ENCODE results near the gene KLHDC3. TPM values are rescaled to one million over a fixed set of nuclear protein-coding genes. Genes with fewer than 3 reads are reported as not detected.

Gene KLHDC3
- total and polyA plus RNA-seq, 2 experiments from 2014 or later = 90.5 to 99.5 TPM

- Histone ChIP-seq H3K79me2 (peaks cover 51% of the 10 kb centered on the region), H3K27me3 (no peaks in the 10 kb centered on the region), H4K20me1 (ENCODE audit: insufficient read depth, poor library complexity, severe bottlenecking) (peaks cover 3% of the 10 kb centered on the region), H3K9me3 (ENCODE audit: low read depth) (no peaks in the 10 kb centered on the region), H3K4me2 (peak overlapping the region; percentile 95), H3K27ac (peak overlapping the region; percentile 51), H3K4me3 (peak overlapping the region; percentile 29), H3K36me3 (replicated peaks; ENCODE audit: insufficient read depth, low read depth) (no peaks in the 10 kb centered on the region), H2AFZ (peak overlapping the region; percentile 49), H3K9me2 (replicated peaks; ENCODE audit: insufficient read depth) (no peaks in the 10 kb centered on the region), H3K4me1 (ENCODE audit: insufficient read depth) (peaks cover 8% of the 10 kb centered on the region)
- TF ChIP-seq EZH2phosphoT487 (IDR thresholded peaks at IDR 0.05; ENCODE audit: low read depth, severe bottlenecking, unreplicated experiment) = no peak
- TF ChIP-seq, protein P1, sequence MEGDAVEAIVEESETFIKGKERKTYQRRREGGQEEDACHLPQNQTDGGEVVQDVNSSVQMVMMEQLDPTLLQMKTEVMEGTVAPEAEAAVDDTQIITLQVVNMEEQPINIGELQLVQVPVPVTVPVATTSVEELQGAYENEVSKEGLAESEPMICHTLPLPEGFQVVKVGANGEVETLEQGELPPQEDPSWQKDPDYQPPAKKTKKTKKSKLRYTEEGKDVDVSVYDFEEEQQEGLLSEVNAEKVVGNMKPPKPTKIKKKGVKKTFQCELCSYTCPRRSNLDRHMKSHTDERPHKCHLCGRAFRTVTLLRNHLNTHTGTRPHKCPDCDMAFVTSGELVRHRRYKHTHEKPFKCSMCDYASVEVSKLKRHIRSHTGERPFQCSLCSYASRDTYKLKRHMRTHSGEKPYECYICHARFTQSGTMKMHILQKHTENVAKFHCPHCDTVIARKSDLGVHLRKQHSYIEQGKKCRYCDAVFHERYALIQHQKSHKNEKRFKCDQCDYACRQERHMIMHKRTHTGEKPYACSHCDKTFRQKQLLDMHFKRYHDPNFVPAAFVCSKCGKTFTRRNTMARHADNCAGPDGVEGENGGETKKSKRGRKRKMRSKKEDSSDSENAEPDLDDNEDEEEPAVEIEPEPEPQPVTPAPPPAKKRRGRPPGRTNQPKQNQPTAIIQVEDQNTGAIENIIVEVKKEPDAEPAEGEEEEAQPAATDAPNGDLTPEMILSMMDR (IDR thresholded peaks at IDR 0.05; ENCODE audit: poor library complexity) = no peak
- WGBS (ENCODE audit: low lambda C conversion rate, missing lambda C conversion rate) = 6% methylated on average over 15 of the region's 25 CpGs
- DNase-seq (ENCODE audit: low spot score) = no peak
Observed at GRCh38 chr6:43013097-43013842, 779 bp upstream of the KLHDC3 start.

- Histone ChIP-seq H3K9me2 (replicated peaks; ENCODE audit: insufficient read depth) (no peaks in the 10 kb centered on the region), H4K20me1 (ENCODE audit: insufficient read depth, poor library complexity, severe bottlenecking) (peaks cover 3% of the 10 kb centered on the region), H3K79me2 (peaks cover 54% of the 10 kb centered on the region), H3K36me3 (replicated peaks; ENCODE audit: insufficient read depth, low read depth) (no peaks in the 10 kb centered on the region), H2AFZ (peak overlapping the region; percentile 13), H3K4me2 (peak overlapping the region; percentile 77), H3K27ac (peak overlapping the region; percentile 59), H3K4me3 (peak overlapping the region; percentile 44), H3K4me1 (ENCODE audit: insufficient read depth) (peaks cover 8% of the 10 kb centered on the region), H3K27me3 (no peaks in the 10 kb centered on the region), H3K9me3 (ENCODE audit: low read depth) (no peaks in the 10 kb centered on the region)
- peak; percentile 38 for DNase-seq (ENCODE audit: low spot score)
- TF ChIP-seq EZH2phosphoT487 (IDR thresholded peaks at IDR 0.05; ENCODE audit: low read depth, severe bottlenecking, unreplicated experiment) (no peak), EZH2 (IDR thresholded peaks at IDR 0.05; ENCODE audit: borderline replicate concordance) (no peak)
- TF ChIP-seq, protein P1 (IDR thresholded peaks at IDR 0.05; ENCODE audit: poor library complexity) = no peak
- 7% methylated on average over 7 of the region's 7 CpGs for WGBS (ENCODE audit: low lambda C conversion rate, missing lambda C conversion rate)
Observed at GRCh38 chr6:43014434-43014909, 423 bp downstream of the KLHDC3 start.

GRCh38 chr6:43016176-43016942, 2.3 kb downstream of the KLHDC3 start:
- Histone ChIP-seq H3K36me3 (replicated peaks; ENCODE audit: insufficient read depth, low read depth) (no peaks in the 10 kb centered on the region), H3K9me3 (ENCODE audit: low read depth) (no peaks in the 10 kb centered on the region), H3K27me3 (no peaks in the 10 kb centered on the region), H3K4me3 (no peak overlapping the region), H3K4me2 (peak overlapping the region; percentile 33), H3K9me2 (replicated peaks; ENCODE audit: insufficient read depth) (no peaks in the 10 kb centered on the region), H2AFZ (no peak overlapping the region), H4K20me1 (ENCODE audit: insufficient read depth, poor library complexity, severe bottlenecking) (peaks cover 3% of the 10 kb centered on the region), H3K27ac (no peak overlapping the region), H3K79me2 (peaks cover 54% of the 10 kb centered on the region), H3K4me1 (ENCODE audit: insufficient read depth) (peaks cover 15% of the 10 kb centered on the region)
- WGBS (ENCODE audit: low lambda C conversion rate, missing lambda C conversion rate) = 96% methylated on average over 7 of the region's 7 CpGs
- no peak for TF ChIP-seq EZH2phosphoT487 (IDR thresholded peaks at IDR 0.05; ENCODE audit: low read depth, severe bottlenecking, unreplicated experiment)
- TF ChIP-seq, protein P1 (IDR thresholded peaks at IDR 0.05; ENCODE audit: poor library complexity) = no peak
- no peak for TF ChIP-seq EZH2 (IDR thresholded peaks at IDR 0.05; ENCODE audit: borderline replicate concordance)
- DNase-seq (ENCODE audit: low spot score) = no peak
